ENCODE results near the gene SCD5. TPM values are rescaled to one million over a fixed set of nuclear protein-coding genes. Genes with fewer than 3 reads are reported as not detected.

SCD5 gene
- total and polyA plus RNA-seq, 9 of the 15 experiments (the other 6 are each of a cell fraction or from before 2014, with no cell fraction given) = 0.01 to 0.20 (median 0.03) TPM; not detected in 5

- TF ChIP-seq ETS2 (tag; IDR thresholded peaks at IDR 0.05; ENCODE audit: borderline replicate concordance, poor library complexity, severe bottlenecking) = no peak
- TF ChIP-seq ZNF174 (CRISPR knock-in tag; IDR thresholded peaks at IDR 0.05) = no peak
- TF ChIP-seq ZKSCAN1 (IDR thresholded peaks at IDR 0.05; ENCODE audit: low read depth, low read length) = no peak
- no peak for TF ChIP-seq SIRT6 (IDR thresholded peaks at IDR 0.05; ENCODE audit: low read depth, low read length)
- no peak for TF ChIP-seq RBM14 (IDR thresholded peaks at IDR 0.05; ENCODE audit: borderline replicate concordance, insufficient read depth, low read depth, low read length)
- TF ChIP-seq ZBED1 (IDR thresholded peaks at IDR 0.05) = no peak
- TF ChIP-seq SP2 (IDR thresholded peaks at IDR 0.05; ENCODE audit: extremely low read depth, low read depth, low read length, poor library complexity, severe bottlenecking) = no peak
- TF ChIP-seq PATZ1 (CRISPR knock-in tag; IDR thresholded peaks at IDR 0.05; ENCODE audit: borderline replicate concordance) = no peak
- TF ChIP-seq ZBTB8A (IDR thresholded peaks at IDR 0.05; ENCODE audit: partially characterized antibody) = no peak
- no peak for TF ChIP-seq ZNF778 (CRISPR knock-in tag; IDR thresholded peaks at IDR 0.05)
- TF ChIP-seq TOE1 (IDR thresholded peaks at IDR 0.05; ENCODE audit: borderline replicate concordance) = no peak
- no peak for TF ChIP-seq TOE1 (CRISPR knock-in tag; IDR thresholded peaks at IDR 0.05; ENCODE audit: borderline replicate concordance, low read depth)
- no peak for TF ChIP-seq ZNF76 (CRISPR knock-in tag; IDR thresholded peaks at IDR 0.05; ENCODE audit: borderline replicate concordance)
- TF ChIP-seq FOXJ2 (tag; IDR thresholded peaks at IDR 0.05) = no peak
- no peak for TF ChIP-seq ARID3A (IDR thresholded peaks at IDR 0.05; ENCODE audit: borderline replicate concordance, low read depth, low read length)
- TF ChIP-seq MEIS2 (IDR thresholded peaks at IDR 0.05; ENCODE audit: partially characterized antibody) = no peak
- no peak for TF ChIP-seq NR2C2 (CRISPR knock-in tag; IDR thresholded peaks at IDR 0.05)
- TF ChIP-seq NR2C2 (tag; IDR thresholded peaks at IDR 0.05) = no peak
- no peak for TF ChIP-seq FOXK2 (conservative IDR thresholded peaks at IDR 0.05 in 1 of 2, IDR thresholded peaks at IDR 0.05 in 1 of 2; ENCODE audit: low read depth in 2 of 2)
Observed at GRCh38 chr4:82715731-82716617, 82.6 kb downstream of the SCD5 start (continued).
